Pancreas (tissue), 10 donors: ENCODE data around the gene BRWD1. TPM values are rescaled to one million over a fixed set of nuclear protein-coding genes. Genes with fewer than 3 reads are reported as not detected.

Experiments
- ATAC-seq, 4 donors: fragments of 200-7000 bp; cut with Tn5 transposase; one replicate each; pipeline versions ENCODE4 v1.8.0 to v1.9.1; 2020; ENCODE audit warnings: mild to moderate bottlenecking in 4 of 4, moderate library complexity in 4 of 4
- DNase-seq, 6 donors: peaks; one replicate each; pipeline ENCODE4 v3.0.0-alpha.2; 2020
- FAIRE-seq: peaks from 2 replicates; lab custom pipeline; 2012; peaks lifted over from hg19 to GRCh38; lab: Jason Lieb, UNC
- H3K27ac ChIP-seq, 4 donors: fragments of 200-600 bp; sonication (generic); 1 replicate in 3 of 4; 2 replicates in 1 of 4; pipeline versions ENCODE4 v1.5.0 to v1.8.0; 2020
- H3K27me3 ChIP-seq, 4 donors: fragments of 200-600 bp; one replicate each; pipeline ENCODE4 v1.8.0; 2021
- H3K36me3 ChIP-seq, 3 donors: fragments of 200-600 bp; sonication (generic) in 1 of 3; one replicate each; pipeline versions ENCODE4 v1.5.0 to v1.8.0; 2020 to 2021
- H3K4me1 ChIP-seq, 3 donors: fragments of 200-600 bp; one replicate each; pipeline ENCODE4 v1.8.0; 2021
- H3K4me3 ChIP-seq, 4 donors: fragments of 200-600 bp; sonication (generic) in 2 of 4; one replicate each; pipeline versions ENCODE4 v1.5.0 to v1.8.0; 2020 to 2021
- H3K9me3 ChIP-seq, 4 donors: fragments of 200-600 bp; one replicate each; pipeline ENCODE4 v1.8.0; 2021
- CTCF ChIP-seq, 4 donors: fragments of 200-600 bp; sonication (generic) in 3 of 4; IDR thresholded peaks; one replicate each; pipeline versions ENCODE4 v1.5.0 to v1.8.0; 2021; ENCODE audit warnings: antibody characterized with exemption in 4 of 4
- WGBS, 2 donors: extraction: QIAGEN DNeasy Blood & Tissue Kit; methylation state at CpG; one replicate each; pipeline ENCODE4 v1.1.7; 2013; 5-methylcytosine and 5-hydroxymethylcytosine counted together
- intact Hi-C, 3 donors: fragments of 100-400 bp; cut with DNase I; formaldehyde crosslinking; loops; one replicate each; pipeline versions ENCODE4 v1.11.1 to v1.14.2; 2022
- polyA plus RNA-seq, 2 donors: library from polyadenylated mRNA; stranded (reverse); fragments of 200-250 nt; gene quantifications; one replicate each; pipeline ENCODE4 v1.2.3, GENCODE V29; 2013
- total RNA-seq, 6 donors: library from RNA; stranded (reverse); fragmentation: NEBNext Ultra II Directional in 4 of 6; extraction: Animal tissue kit (Norgen Biotek cat#: 25700) in 4 of 6; gene quantifications; one replicate each; pipeline versions ENCODE4 v1.2.1 to v1.2.4, GENCODE V29; 2021 to 2023
- donor health status: healthy with polysubstance abuse.
- donor health status: DM: no; HTN: no; CAD: no; lungs with moderate emphysema.
- donor health status: DM: no; HTN: no; CAD: no.
- donor health status: control.
- donor health status: control.
- donor health status: Bipolar disorder and iron deficiency.
- donor health status: DM: yes; HTN: yes; CAD: no.
- donor health status: DM: no; HTN: no; CAD: no.
- donor health status: DM: no; HTN: no; CAD: no.
- donor health status: DM: yes; HTN: yes; CAD: no.

Gene BRWD1
- total and polyA plus RNA-seq, 8 donors, result 7.4 to 31.7 (median 22.5) TPM

GRCh38 chr21:39281207-39281606, 32.2 kb downstream of the BRWD1 start:
- H3K27ac ChIP-seq, result no peak overlapping the region
- H3K27me3 ChIP-seq, result no peaks in the 10 kb centered on the region
- ATAC-seq (no peak), DNase-seq (no peak), FAIRE-seq (no peak)
- no peaks in the 10 kb centered on the region for H3K9me3 ChIP-seq
- TF ChIP-seq CTCF (IDR thresholded peaks at IDR 0.05), result no peak
- no peak overlapping the region for H3K4me3 ChIP-seq
- peaks cover 0 to 23% (median 13%) of the 10 kb centered on the region in 3 donors for H3K36me3 ChIP-seq
- intact Hi-C loops, result no loop called here
- H3K4me1 ChIP-seq, result no peaks in the 10 kb centered on the region
- 94% methylated on average over 8 of the region's 8 CpGs for WGBS, 2 donors

- FAIRE-seq (no peak), DNase-seq (no peak), ATAC-seq (no peak)
- TF ChIP-seq CTCF (IDR thresholded peaks at IDR 0.05), result no peak
- WGBS, 2 donors, result 57 to 65% methylated on average over 2 of the region's 2 CpGs
- no peak overlapping the region for H3K27ac ChIP-seq
- H3K27me3 ChIP-seq, result no peaks in the 10 kb centered on the region
- H3K36me3 ChIP-seq, result peaks cover 5 to 58% (median 19%) of the 10 kb centered on the region in 3 donors
- no peak overlapping the region for H3K4me3 ChIP-seq
- no peaks in the 10 kb centered on the region for H3K4me1 ChIP-seq
- H3K9me3 ChIP-seq, result no peaks in the 10 kb centered on the region
- intact Hi-C loops, result no loop called here
Observed at GRCh38 chr21:39269620-39270019, 43.8 kb downstream of the BRWD1 start.

DNA sequence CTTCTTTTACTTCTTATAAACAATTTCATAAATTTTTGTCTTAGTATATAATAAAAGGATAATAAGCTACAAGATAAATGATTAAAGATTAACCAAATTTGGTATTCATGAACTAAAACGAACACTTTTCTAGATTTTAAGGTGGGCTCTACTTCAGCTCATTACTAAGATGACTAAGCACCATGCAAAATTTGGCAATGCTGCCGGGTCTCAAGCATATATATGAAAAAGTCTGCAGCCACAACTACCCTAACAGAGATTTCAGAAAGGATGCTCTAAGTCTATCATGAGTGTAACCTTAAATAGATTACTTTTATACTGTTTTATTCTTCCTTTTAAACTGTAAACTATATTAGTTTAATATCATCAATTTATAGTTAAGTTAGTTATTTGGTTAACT, 47.8 kb downstream of the BRWD1 start:
- H3K9me3 ChIP-seq, result no peaks in the 10 kb centered on the region
- peaks cover 0 to 65% (median 21%) of the 10 kb centered on the region in 3 donors for H3K36me3 ChIP-seq
- H3K27me3 ChIP-seq, result no peaks in the 10 kb centered on the region
- TF ChIP-seq CTCF (IDR thresholded peaks at IDR 0.05), result no peak
- DNase-seq (no peak), FAIRE-seq (no peak), ATAC-seq (no peak)
- no peak overlapping the region for H3K27ac ChIP-seq
- H3K4me3 ChIP-seq, result no peak overlapping the region
- no peaks in the 10 kb centered on the region for H3K4me1 ChIP-seq
- WGBS, 2 donors, result 31 to 38% methylated on average over 2 of the region's 2 CpGs
- intact Hi-C loops, result no loop called here

DNA sequence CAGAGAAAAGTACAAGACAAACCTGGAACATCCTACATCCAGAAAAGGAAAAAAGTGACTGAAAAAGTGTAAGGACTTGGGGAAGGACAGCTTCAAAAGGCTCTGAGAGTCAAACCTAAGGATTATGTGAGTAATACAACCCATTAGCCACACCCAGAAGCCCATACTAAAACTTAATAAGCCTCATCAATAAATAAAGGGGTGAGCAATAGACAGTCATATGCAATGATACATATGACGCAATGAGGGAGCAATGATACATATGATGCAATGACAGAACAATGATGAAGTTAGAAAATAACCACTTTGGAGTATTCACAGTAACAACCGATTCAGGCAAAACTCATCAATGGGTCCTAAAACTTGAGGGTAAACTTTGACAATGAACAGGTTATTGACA, 50.1 kb downstream of the BRWD1 start:
- Histone ChIP-seq H3K36me3 (peaks cover 0 to 53% (median 21%) of the 10 kb centered on the region in 3 donors), H3K4me3 (no peak overlapping the region), H3K27ac (no peak overlapping the region), H3K9me3 (no peaks in the 10 kb centered on the region), H3K27me3 (no peaks in the 10 kb centered on the region), H3K4me1 (peaks cover 0 to 3% (median 2%) of the 10 kb centered on the region in 3 donors)
- 96 to 97% methylated on average over 2 of the region's 2 CpGs for WGBS, 2 donors
- ATAC-seq (no peak), FAIRE-seq (no peak), DNase-seq (no peak)
- no peak for TF ChIP-seq CTCF (IDR thresholded peaks at IDR 0.05)
- intact Hi-C loops, result no loop called here

DNA sequence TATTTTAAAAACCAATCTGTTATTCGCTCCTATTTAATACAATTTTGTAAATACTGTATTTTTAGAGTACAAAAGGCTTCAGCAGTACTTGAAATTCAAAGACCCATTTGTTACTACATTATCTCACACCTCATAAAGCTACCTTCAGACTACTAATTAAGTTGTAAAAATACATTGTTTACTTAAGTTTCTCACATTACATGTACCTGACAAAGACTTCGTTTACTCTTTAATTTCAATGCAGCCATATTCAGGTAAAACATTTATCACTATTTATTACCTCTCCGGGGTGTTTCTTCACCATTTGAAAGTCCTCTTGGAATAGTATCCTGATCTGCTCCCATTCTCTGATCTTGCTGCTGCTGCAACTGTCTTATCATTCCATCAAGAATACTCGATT, 55.2 kb downstream of the BRWD1 start:
- Histone ChIP-seq H3K4me1 (peaks cover 0 to 12% (median 10%) of the 10 kb centered on the region in 3 donors), H3K4me3 (no peak overlapping the region), H3K27me3 (no peaks in the 10 kb centered on the region), H3K27ac (no peak overlapping the region), H3K9me3 (no peaks in the 10 kb centered on the region), H3K36me3 (peaks cover 0 to 18% (median 0%) of the 10 kb centered on the region in 3 donors)
- FAIRE-seq, result peak; percentile 53
- no peak for DNase-seq
- no peak for ATAC-seq
- TF ChIP-seq CTCF (IDR thresholded peaks at IDR 0.05), result no peak
- 30 to 38% methylated on average over 4 of the region's 4 CpGs for WGBS, 2 donors
- intact Hi-C loops, result no loop called here
